Activated naive CD8-positive, alpha-beta T cell treated with anti-CD3 and anti-CD28 coated beads, Interleukin-2, amount 50 U/mL, for 24 hours (primary cell): ENCODE results near the gene YTHDC1.
A peak's percentile ranks its signal among the peaks of the same experiment; 100 is the strongest.

ENCODE experiments used
- ATAC-seq: fragments of 150-1000 bp; cut with Tn5 transposase; one replicate; pipeline ENCODE4 v1.10.0; 2021
- DNase-seq: peaks from one replicate; pipeline ENCODE4 v3.0.0; 2021
- H3K27ac Mint-ChIP-seq: one replicate; pipeline ENCODE4 v1.8.0; 2021; ENCODE audit warnings: mild to moderate bottlenecking, mixed read lengths
- H3K27me3 Mint-ChIP-seq: one replicate; pipeline ENCODE4 v1.8.0; 2021; ENCODE audit warnings: mixed read lengths
- H3K36me3 Mint-ChIP-seq: one replicate; pipeline ENCODE4 v1.8.0; 2021; ENCODE audit warnings: low read depth, mixed read lengths
- H3K4me1 Mint-ChIP-seq: one replicate; pipeline ENCODE4 v1.8.0; 2021; ENCODE audit warnings: mixed read lengths
- H3K4me3 Mint-ChIP-seq: one replicate; pipeline ENCODE4 v1.8.0; 2021; ENCODE audit warnings: mild to moderate bottlenecking, moderate library complexity, mixed read lengths
- H3K9me3 Mint-ChIP-seq: one replicate; pipeline ENCODE4 v1.8.0; 2021; ENCODE audit warnings: mixed read lengths

YTHDC1 gene

GRCh38 chr4:68344049-68344448, 5.8 kb downstream of the YTHDC1 start:
- Mint-ChIP-seq H3K36me3 (peaks cover 16% of the 10 kb centered on the region), H3K27me3 (no peaks in the 10 kb centered on the region), H3K4me1 (peaks cover 79% of the 10 kb centered on the region), H3K27ac (no peak overlapping the region), H3K9me3 (no peaks in the 10 kb centered on the region), H3K4me3 (no peak overlapping the region)
- DNase-seq (no peak), ATAC-seq (no peak)

GRCh38 chr4:68342134-68342533, 7.8 kb downstream of the YTHDC1 start:
- Mint-ChIP-seq H3K27ac (no peak overlapping the region), H3K4me3 (no peak overlapping the region), H3K4me1 (peaks cover 75% of the 10 kb centered on the region), H3K36me3 (peaks cover 12% of the 10 kb centered on the region), H3K27me3 (no peaks in the 10 kb centered on the region), H3K9me3 (no peaks in the 10 kb centered on the region)
- ATAC-seq = no peak
- no peak for DNase-seq

GRCh38 chr4:68338625-68339024, 11.3 kb downstream of the YTHDC1 start:
- H3K27me3 Mint-ChIP-seq = no peaks in the 10 kb centered on the region
- ATAC-seq (no peak), DNase-seq (no peak)
- peaks cover 16% of the 10 kb centered on the region for H3K36me3 Mint-ChIP-seq
- no peak overlapping the region for H3K4me3 Mint-ChIP-seq
- H3K9me3 Mint-ChIP-seq = no peaks in the 10 kb centered on the region
- H3K4me1 Mint-ChIP-seq = peaks cover 53% of the 10 kb centered on the region
- H3K27ac Mint-ChIP-seq = no peak overlapping the region

GRCh38 chr4:68337522-68337921, 12.4 kb downstream of the YTHDC1 start:
- H3K36me3 Mint-ChIP-seq = peaks cover 23% of the 10 kb centered on the region
- H3K9me3 Mint-ChIP-seq = no peaks in the 10 kb centered on the region
- DNase-seq (no peak), ATAC-seq (no peak)
- no peak overlapping the region for H3K4me3 Mint-ChIP-seq
- peak overlapping the region; percentile 12 for H3K27ac Mint-ChIP-seq
- H3K4me1 Mint-ChIP-seq = peaks cover 53% of the 10 kb centered on the region
- H3K27me3 Mint-ChIP-seq = no peaks in the 10 kb centered on the region

- peaks cover 49% of the 10 kb centered on the region for H3K4me1 Mint-ChIP-seq
These were observed 12.9 kb downstream of the YTHDC1 start for GRCh38 chr4:68337004-68337403.

GRCh38 chr4:68336530-68336929, 13.4 kb downstream of the YTHDC1 start:
- Mint-ChIP-seq H3K4me3 (no peak overlapping the region), H3K4me1 (peaks cover 45% of the 10 kb centered on the region), H3K36me3 (peaks cover 33% of the 10 kb centered on the region), H3K27ac (peak overlapping the region; percentile 44), H3K9me3 (no peaks in the 10 kb centered on the region), H3K27me3 (no peaks in the 10 kb centered on the region)
- DNase-seq (no peak), ATAC-seq (no peak)

More at GRCh38 chr4:68337004-68337403, 12.9 kb downstream of the YTHDC1 start:
- H3K27ac Mint-ChIP-seq = peak overlapping the region; percentile 12
- DNase-seq = no peak
- no peak for ATAC-seq
- peaks cover 28% of the 10 kb centered on the region for H3K36me3 Mint-ChIP-seq
- H3K4me3 Mint-ChIP-seq = no peak overlapping the region
- no peaks in the 10 kb centered on the region for H3K27me3 Mint-ChIP-seq
- H3K9me3 Mint-ChIP-seq = no peaks in the 10 kb centered on the region

GRCh38 chr4:68326141-68326540, 23.7 kb downstream of the YTHDC1 start:
- ATAC-seq = no peak
- Mint-ChIP-seq H3K27ac (no peak overlapping the region), H3K36me3 (peaks cover 55% of the 10 kb centered on the region), H3K4me1 (no peaks in the 10 kb centered on the region), H3K4me3 (no peak overlapping the region), H3K27me3 (no peaks in the 10 kb centered on the region), H3K9me3 (no peaks in the 10 kb centered on the region)
- no peak for DNase-seq

GRCh38 chr4:68324519-68325262, 25.2 kb downstream of the YTHDC1 start:
- Mint-ChIP-seq H3K9me3 (no peaks in the 10 kb centered on the region), H3K27ac (no peak overlapping the region), H3K4me1 (no peaks in the 10 kb centered on the region), H3K4me3 (no peak overlapping the region), H3K27me3 (no peaks in the 10 kb centered on the region), H3K36me3 (peaks cover 56% of the 10 kb centered on the region)
- ATAC-seq (no peak), DNase-seq (no peak)

- H3K9me3 Mint-ChIP-seq = no peaks in the 10 kb centered on the region
- ATAC-seq = no peak
- DNase-seq = no peak
- H3K36me3 Mint-ChIP-seq = peaks cover 53% of the 10 kb centered on the region
- H3K27me3 Mint-ChIP-seq = no peaks in the 10 kb centered on the region
- no peak overlapping the region for H3K4me3 Mint-ChIP-seq
- H3K27ac Mint-ChIP-seq = peak overlapping the region; percentile 63
- H3K4me1 Mint-ChIP-seq = peaks cover 7% of the 10 kb centered on the region
These were observed 30.9 kb downstream of the YTHDC1 start for GRCh38 chr4:68319040-68319439.

GRCh38 chr4:68316193-68316969, 33.5 kb downstream of the YTHDC1 start:
- no peak overlapping the region for H3K27ac Mint-ChIP-seq
- H3K4me1 Mint-ChIP-seq = peaks cover 7% of the 10 kb centered on the region
- no peaks in the 10 kb centered on the region for H3K9me3 Mint-ChIP-seq
- ATAC-seq (no peak), DNase-seq (no peak)
- H3K27me3 Mint-ChIP-seq = no peaks in the 10 kb centered on the region
- H3K4me3 Mint-ChIP-seq = no peak overlapping the region
- peaks cover 60% of the 10 kb centered on the region for H3K36me3 Mint-ChIP-seq

- Mint-ChIP-seq H3K36me3 (peaks cover 32% of the 10 kb centered on the region), H3K9me3 (no peaks in the 10 kb centered on the region), H3K4me1 (no peaks in the 10 kb centered on the region), H3K27ac (no peak overlapping the region), H3K27me3 (no peaks in the 10 kb centered on the region), H3K4me3 (no peak overlapping the region)
- no peak for DNase-seq
- ATAC-seq = no peak
These were observed 39.1 kb downstream of the YTHDC1 start for GRCh38 chr4:68310651-68311247.

- Mint-ChIP-seq H3K9me3 (peaks cover 3% of the 10 kb centered on the region), H3K27me3 (peaks cover 6% of the 10 kb centered on the region), H3K4me3 (no peak overlapping the region), H3K27ac (no peak overlapping the region), H3K4me1 (peaks cover 2% of the 10 kb centered on the region), H3K36me3 (no peaks in the 10 kb centered on the region)
- DNase-seq = no peak
- ATAC-seq = no peak
These were observed 45.2 kb downstream of the YTHDC1 start for GRCh38 chr4:68304731-68305130.

- Mint-ChIP-seq H3K27ac (no peak overlapping the region), H3K4me1 (peaks cover 6% of the 10 kb centered on the region), H3K9me3 (peaks cover 11% of the 10 kb centered on the region), H3K36me3 (peaks cover 2% of the 10 kb centered on the region), H3K27me3 (peaks cover 11% of the 10 kb centered on the region), H3K4me3 (no peak overlapping the region)
- peak; percentile 80 for ATAC-seq
- DNase-seq = peak; percentile 8
These were observed 50.1 kb downstream of the YTHDC1 start for GRCh38 chr4:68299492-68300457.

GRCh38 chr4:68297137-68297536, 52.8 kb downstream of the YTHDC1 start:
- no peak for ATAC-seq
- peaks cover 6% of the 10 kb centered on the region for H3K4me1 Mint-ChIP-seq
- peaks cover 2% of the 10 kb centered on the region for H3K36me3 Mint-ChIP-seq
- DNase-seq = no peak
- no peak overlapping the region for H3K27ac Mint-ChIP-seq
- H3K4me3 Mint-ChIP-seq = no peak overlapping the region
- peaks cover 8% of the 10 kb centered on the region for H3K27me3 Mint-ChIP-seq
- H3K9me3 Mint-ChIP-seq = peaks cover 17% of the 10 kb centered on the region
